Adrenal gland (tissue), 12 donors: Measurements from ENCODE around the gene DALRD3. TPM values are rescaled to one million over a fixed set of nuclear protein-coding genes. Genes with fewer than 3 reads are reported as not detected.

Experiments used
- DNase-seq, 7 donors: peaks; one replicate each; pipeline ENCODE4 v3.0.0-alpha.2; 2019 to 2020
- H3K27ac ChIP-seq, 5 donors: fragments of 200-600 bp; sonication (generic) in 4 of 5; 1 replicate in 3 of 5; 2 replicates in 2 of 5; pipeline versions ENCODE4 v1.5.1 to v1.8.0; 2016 to 2020; ENCODE audit warnings: mild to moderate bottlenecking in 1 of 5
- H3K27me3 ChIP-seq: fragments of 200-600 bp; 2 replicates; pipeline ENCODE4 v1.8.0; 2021
- H3K36me3 ChIP-seq, 2 donors: fragments of 200-600 bp; replicated peaks in 1 of 2; 1 replicate in 1 of 2; 2 replicates in 1 of 2; pipeline versions ENCODE4 v1.5.1 to v1.8.0; 2018 to 2022
- H3K4me1 ChIP-seq, 2 donors: fragments of 200-600 bp; replicated peaks in 1 of 2; 1 replicate in 1 of 2; 2 replicates in 1 of 2; pipeline versions ENCODE4 v1.5.1 to v1.8.0; 2018 to 2021
- H3K4me3 ChIP-seq, 4 donors: fragments of 200-600 bp; sonication (generic) in 3 of 4; one replicate each; pipeline ENCODE4 v1.5.1; 2016 to 2018
- H3K9me3 ChIP-seq, 3 donors: fragments of 200-600 bp; sonication (generic) in 1 of 3; replicated peaks in 1 of 3; 1 replicate in 2 of 3; 2 replicates in 1 of 3; pipeline versions ENCODE4 v1.5.1 to v1.8.0; 2016 to 2021
- CTCF ChIP-seq, 6 experiments: fragments of 450-650 bp in 4 of 6; fragments of 200-600 bp in 2 of 6; sonication (generic) in 1 of 6; IDR thresholded peaks; 1 replicate in 5 of 6; 2 replicates in 1 of 6; pipeline versions ENCODE4 v1.5.1 to v1.8.0; 2016 to 2021; ENCODE audit warnings: antibody characterized with exemption in 6 of 6, mild to moderate bottlenecking in 2 of 6, moderate library complexity in 1 of 6
- POLR2A ChIP-seq, 2 donors: fragments of 450-650 bp; IDR thresholded peaks; one replicate each; pipeline ENCODE4 v1.6.1; 2017; ENCODE audit warnings: antibody characterized with exemption in 2 of 2, mild to moderate bottlenecking in 2 of 2, moderate library complexity in 1 of 2
- WGBS, 4 donors: extraction: QIAGEN DNeasy Blood & Tissue Kit in 2 of 4; methylation state at CpG; one replicate each; pipeline versions ENCODE4 v1.1.5 to v1.1.7; 2013 to 2017; 5-methylcytosine and 5-hydroxymethylcytosine counted together
- intact Hi-C, 2 donors: fragments of 100-400 bp; cut with DNase I; formaldehyde crosslinking; loops; one replicate each; pipeline versions ENCODE4 v1.14.1 to v1.15.0; 2022 to 2023
- polyA plus RNA-seq, 3 donors: library from polyadenylated mRNA; stranded (reverse); fragments of 200-250 nt in 2 of 3; fragments of 350-450 nt in 1 of 3; fragmentation: Illumina TruSeq in 1 of 3; extraction: RNeasy Lipid Tissue Mini Kit (QIAGEN cat#74804) in 1 of 3; gene quantifications; one replicate each; pipeline ENCODE4 v1.2.3, GENCODE V29; 2013 to 2014
- total RNA-seq, 9 donors: library from RNA; depleted of rRNA in 4 of 9; stranded (reverse); fragments of >200 nt in 4 of 9; fragments of 120-200 nt in 1 of 9; fragmentation: NEBNext Ultra II Directional in 1 of 9; extraction: Animal tissue kit (Norgen Biotek cat#: 25700) in 1 of 9; gene quantifications; one replicate each; pipeline versions ENCODE4 v1.1.0 to v1.2.4, GENCODE V29; 2013 to 2023
- donor health status: healthy with polysubstance abuse.
- donor health status: Bipolar disorder and iron deficiency.
- donor health status: DM: yes; HTN: yes; CAD: no.
- donor health status: DM: no; HTN: no; CAD: no.
- donor health status: DM: no; HTN: no; CAD: no.
- donor health status: DM: yes; HTN: yes; CAD: no.

The DALRD3 gene
- total and polyA plus RNA-seq, 12 donors: 18.4 to 87.9 (median 46.7) TPM

GRCh38 chr3:49025005-49025792 is 6.8 kb upstream of the DALRD3 start:
- Histone ChIP-seq H3K9me3 (no peaks in the 10 kb centered on the region), H3K36me3 (peaks cover 0 to 38% of the 10 kb centered on the region in 2 donors), H3K4me1 (peaks cover 23 to 40% of the 10 kb centered on the region in 2 donors), H3K27me3 (no peaks in the 10 kb centered on the region), H3K4me3 (no peak overlapping the region), H3K27ac (peak overlapping the region in 1 of 5 donors; percentile 13)
- intact Hi-C loops: loop anchor here in 1 of 2 donors (10.0 kb wide), 1 partner anchor 1020 kb away; no protein-coding TSS in a partner anchor
- DNase-seq: peak in 1 of 7 donors; percentile 25
- TF ChIP-seq CTCF (IDR thresholded peaks at IDR 0.05) (no peak), POLR2A (IDR thresholded peaks at IDR 0.05) (no peak)
- WGBS, 4 donors: 68 to 74% (median 70%) methylated on average over 9 to 13 of the region's 13 CpGs

GRCh38 chr3:49024449-49024848 is 6.1 kb upstream of the DALRD3 start:
- WGBS, 4 donors: 67 to 75% (median 72%) methylated on average over 4 to 5 of the region's 5 CpGs
- intact Hi-C loops: loop anchor here in 1 of 2 donors (10.0 kb wide), 1 partner anchor 1020 kb away; no protein-coding TSS in a partner anchor
- DNase-seq: peak in 1 of 7 donors; percentile 14

GRCh38 chr3:49023775-49024174 is 5.4 kb upstream of the DALRD3 start:
- no peaks in the 10 kb centered on the region for H3K9me3 ChIP-seq
- intact Hi-C loops: loop anchor here in 1 of 2 donors (10.0 kb wide), 1 partner anchor 1021 kb away; no protein-coding TSS in a partner anchor
- no peak for DNase-seq
- TF ChIP-seq CTCF (IDR thresholded peaks at IDR 0.05) (no peak), POLR2A (IDR thresholded peaks at IDR 0.05) (no peak)
- no peaks in the 10 kb centered on the region for H3K27me3 ChIP-seq
- peaks cover 0 to 38% of the 10 kb centered on the region in 2 donors for H3K36me3 ChIP-seq
- H3K4me3 ChIP-seq: no peak overlapping the region
- no peak overlapping the region for H3K27ac ChIP-seq
- 83 to 95% (median 88%) methylated on average over 4 of the region's 4 CpGs for WGBS, 4 donors
- peaks cover 27 to 46% of the 10 kb centered on the region in 2 donors for H3K4me1 ChIP-seq

More at GRCh38 chr3:49024449-49024848, 6.1 kb upstream of the DALRD3 start:
- Histone ChIP-seq H3K4me1 (peaks cover 26 to 43% of the 10 kb centered on the region in 2 donors), H3K27ac (no peak overlapping the region), H3K9me3 (no peaks in the 10 kb centered on the region), H3K4me3 (no peak overlapping the region), H3K27me3 (no peaks in the 10 kb centered on the region), H3K36me3 (peaks cover 0 to 38% of the 10 kb centered on the region in 2 donors)
- no peak for TF ChIP-seq POLR2A (IDR thresholded peaks at IDR 0.05)
- no peak for TF ChIP-seq CTCF (IDR thresholded peaks at IDR 0.05)

- Histone ChIP-seq H3K27me3 (no peaks in the 10 kb centered on the region), H3K9me3 (no peaks in the 10 kb centered on the region), H3K4me3 (peak overlapping the region in 3 of 4 donors; percentile 1 to 91 (median 74)), H3K36me3 (peaks cover 0 to 38% of the 10 kb centered on the region in 2 donors), H3K4me1 (peaks cover 22 to 37% of the 10 kb centered on the region in 2 donors), H3K27ac (peak overlapping the region in 4 of 5 donors; percentile 98 to 100 (median 100))
- intact Hi-C loops: loop anchor here in 1 of 2 donors (10.0 kb wide), 1 partner anchor 1022 kb away; no protein-coding TSS in a partner anchor
- WGBS, 4 donors: 17 to 25% (median 20%) methylated on average over 4 to 12 of the region's 12 CpGs
- DNase-seq: peak in 2 of 7 donors; percentile 33 to 39
- TF ChIP-seq POLR2A (IDR thresholded peaks at IDR 0.05) (no peak), CTCF (IDR thresholded peaks at IDR 0.05) (no peak)
Measured at GRCh38 chr3:49022688-49023171, 4.3 kb upstream of the DALRD3 start.
